ENCODE data around the gene CYP4B1.

DNA sequence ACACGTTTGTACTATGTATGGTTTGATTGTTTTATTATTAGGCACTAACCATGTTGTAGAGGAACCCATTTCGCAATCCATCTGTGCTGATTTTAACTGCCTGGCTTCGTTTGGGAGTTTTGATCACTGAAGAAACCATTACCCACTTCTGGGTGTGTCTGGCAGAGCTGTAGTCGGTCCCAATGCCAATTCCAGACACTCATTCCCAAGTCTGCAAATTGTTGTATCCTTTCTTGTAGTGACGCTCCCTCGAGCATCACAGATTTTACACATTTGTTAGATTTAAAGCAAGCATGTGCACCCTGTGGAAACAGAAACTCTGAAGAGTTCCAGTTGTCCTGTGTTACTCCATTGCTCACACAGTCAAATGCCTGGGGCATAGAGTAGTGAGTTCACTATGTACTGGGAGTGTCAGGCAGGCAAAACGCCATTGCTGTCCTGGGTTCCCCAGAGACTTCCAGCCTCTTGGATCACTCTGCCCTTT is 48.9 kb upstream of the CYP4B1 start:
- TF ChIP-seq, protein P1, sequence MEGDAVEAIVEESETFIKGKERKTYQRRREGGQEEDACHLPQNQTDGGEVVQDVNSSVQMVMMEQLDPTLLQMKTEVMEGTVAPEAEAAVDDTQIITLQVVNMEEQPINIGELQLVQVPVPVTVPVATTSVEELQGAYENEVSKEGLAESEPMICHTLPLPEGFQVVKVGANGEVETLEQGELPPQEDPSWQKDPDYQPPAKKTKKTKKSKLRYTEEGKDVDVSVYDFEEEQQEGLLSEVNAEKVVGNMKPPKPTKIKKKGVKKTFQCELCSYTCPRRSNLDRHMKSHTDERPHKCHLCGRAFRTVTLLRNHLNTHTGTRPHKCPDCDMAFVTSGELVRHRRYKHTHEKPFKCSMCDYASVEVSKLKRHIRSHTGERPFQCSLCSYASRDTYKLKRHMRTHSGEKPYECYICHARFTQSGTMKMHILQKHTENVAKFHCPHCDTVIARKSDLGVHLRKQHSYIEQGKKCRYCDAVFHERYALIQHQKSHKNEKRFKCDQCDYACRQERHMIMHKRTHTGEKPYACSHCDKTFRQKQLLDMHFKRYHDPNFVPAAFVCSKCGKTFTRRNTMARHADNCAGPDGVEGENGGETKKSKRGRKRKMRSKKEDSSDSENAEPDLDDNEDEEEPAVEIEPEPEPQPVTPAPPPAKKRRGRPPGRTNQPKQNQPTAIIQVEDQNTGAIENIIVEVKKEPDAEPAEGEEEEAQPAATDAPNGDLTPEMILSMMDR (IDR thresholded peaks at IDR 0.05), result no peak
- TF ChIP-seq EZH2 (IDR thresholded peaks at IDR 0.05; ENCODE audit: borderline replicate concordance, insufficient read depth, low read depth, low read length, poor library complexity, severe bottlenecking), result no peak
